GM23248 (cell line): ENCODE measurements around the gene MAP6.

ENCODE experiments used
- EZH2 ChIP-seq: fragments of 200-600 bp; sonication (generic); IDR thresholded peaks from 2 replicates; pipeline ENCODE4 v1.6.1; 2018; ENCODE audit warnings: antibody characterized with exemption, mild to moderate bottlenecking; ENCODE audit not compliant: insufficient read depth, poor library complexity, severe bottlenecking
- EZH2phosphoT487 ChIP-seq: fragments of 200-600 bp; sonication (generic); IDR thresholded peaks from 2 replicates; pipeline ENCODE4 v1.6.1; 2018; ENCODE audit warnings: antibody characterized with exemption, moderate library complexity, mild to moderate bottlenecking, low read depth; ENCODE audit not compliant: insufficient read depth

- TF ChIP-seq EZH2phosphoT487: no peak
- TF ChIP-seq EZH2: no peak
Measured at GRCh38 chr11:75656044-75656727, 12.7 kb downstream of the MAP6 start.
